Omental fat pad (tissue), 4 donors: ENCODE data around the gene CEP70. TPM values are rescaled to one million over a fixed set of nuclear protein-coding genes. Genes with fewer than 3 reads are reported as not detected.
A peak's percentile ranks its signal among the peaks of the same experiment; 100 is the strongest.
"Not testable (repeated sequence)": the region's sequence is repeated elsewhere in the genome, so short reads cannot be mapped to it uniquely, and the experiment has no call there.

Experiments
- ATAC-seq: fragments of 150-250 bp; one replicate; pipeline ENCODE4 v1.9.1; 2016; ENCODE audit warnings: mild to moderate bottlenecking, moderate library complexity; ENCODE audit not compliant: low FRiP score
- DNase-seq: peaks from one replicate; pipeline ENCODE4 v3.0.0-alpha.2; 2019; ENCODE audit warnings: low spot score
- total RNA-seq, 4 donors: library from RNA; depleted of rRNA; stranded (reverse); fragments of >200 nt; gene quantifications; one replicate each; pipeline ENCODE4 v1.1.0, GENCODE V29; 2016
- TF ChIP-seq, protein P1 (sequence below), 3 donors: fragments of 450-650 bp; IDR thresholded peaks; one replicate each; pipeline ENCODE4 v1.5.1; 2016 to 2017; ENCODE audit warnings: antibody characterized with exemption in 3 of 3, mild to moderate bottlenecking in 3 of 3, moderate library complexity in 2 of 3

Gene CEP70
- total RNA-seq, 4 donors from 2014 or later, result 10.6 to 15.4 (median 13.8) TPM

DNA sequence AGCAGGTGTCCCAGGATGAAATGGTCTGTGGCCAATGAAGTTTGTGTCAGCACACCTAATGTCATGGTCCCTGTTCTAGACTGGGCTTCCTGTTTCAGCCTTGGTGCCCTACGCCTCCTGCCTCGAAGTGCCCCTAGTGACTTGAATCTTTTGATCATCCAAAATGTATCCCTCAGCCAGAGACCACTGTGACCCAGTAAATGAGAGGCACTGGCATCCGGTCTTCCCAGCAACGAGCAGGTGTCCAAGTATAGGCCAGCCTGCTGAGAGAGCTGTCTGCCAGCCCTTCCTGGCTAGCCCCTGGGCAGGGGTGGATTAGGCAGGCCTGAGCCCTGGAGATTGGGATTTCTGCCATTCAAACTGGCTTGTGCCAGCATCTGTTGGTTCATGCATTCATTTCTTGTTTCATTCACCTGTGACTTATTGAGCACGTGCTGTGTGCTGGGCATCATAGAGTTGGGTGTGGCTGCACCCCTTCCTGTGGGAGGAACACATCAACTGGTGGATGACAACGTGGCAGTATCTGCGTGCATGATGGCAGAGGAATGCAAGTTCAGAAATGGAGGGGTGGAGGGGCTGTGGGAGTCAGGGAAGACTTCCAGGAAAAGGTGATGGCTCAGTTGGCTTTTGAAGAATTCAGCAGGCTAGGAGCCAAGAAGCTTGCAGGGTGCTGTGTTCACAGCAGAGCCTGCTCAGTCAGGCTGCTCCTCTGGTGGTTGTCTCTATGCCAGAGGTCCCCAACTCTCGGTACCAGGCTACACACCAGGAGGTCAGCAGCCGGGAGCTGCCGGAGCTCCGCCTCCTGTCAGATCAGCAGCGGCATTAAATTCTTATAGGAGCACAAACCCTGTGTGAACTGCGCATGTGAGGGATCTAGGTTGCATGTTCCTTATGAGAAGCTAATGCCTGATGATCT, 138.0 kb downstream of the CEP70 start:
- peak; percentile 20 for ATAC-seq
- TF ChIP-seq, protein P1, sequence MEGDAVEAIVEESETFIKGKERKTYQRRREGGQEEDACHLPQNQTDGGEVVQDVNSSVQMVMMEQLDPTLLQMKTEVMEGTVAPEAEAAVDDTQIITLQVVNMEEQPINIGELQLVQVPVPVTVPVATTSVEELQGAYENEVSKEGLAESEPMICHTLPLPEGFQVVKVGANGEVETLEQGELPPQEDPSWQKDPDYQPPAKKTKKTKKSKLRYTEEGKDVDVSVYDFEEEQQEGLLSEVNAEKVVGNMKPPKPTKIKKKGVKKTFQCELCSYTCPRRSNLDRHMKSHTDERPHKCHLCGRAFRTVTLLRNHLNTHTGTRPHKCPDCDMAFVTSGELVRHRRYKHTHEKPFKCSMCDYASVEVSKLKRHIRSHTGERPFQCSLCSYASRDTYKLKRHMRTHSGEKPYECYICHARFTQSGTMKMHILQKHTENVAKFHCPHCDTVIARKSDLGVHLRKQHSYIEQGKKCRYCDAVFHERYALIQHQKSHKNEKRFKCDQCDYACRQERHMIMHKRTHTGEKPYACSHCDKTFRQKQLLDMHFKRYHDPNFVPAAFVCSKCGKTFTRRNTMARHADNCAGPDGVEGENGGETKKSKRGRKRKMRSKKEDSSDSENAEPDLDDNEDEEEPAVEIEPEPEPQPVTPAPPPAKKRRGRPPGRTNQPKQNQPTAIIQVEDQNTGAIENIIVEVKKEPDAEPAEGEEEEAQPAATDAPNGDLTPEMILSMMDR (IDR thresholded peaks at IDR 0.05), result no peak
- DNase-seq, result no peak

DNA sequence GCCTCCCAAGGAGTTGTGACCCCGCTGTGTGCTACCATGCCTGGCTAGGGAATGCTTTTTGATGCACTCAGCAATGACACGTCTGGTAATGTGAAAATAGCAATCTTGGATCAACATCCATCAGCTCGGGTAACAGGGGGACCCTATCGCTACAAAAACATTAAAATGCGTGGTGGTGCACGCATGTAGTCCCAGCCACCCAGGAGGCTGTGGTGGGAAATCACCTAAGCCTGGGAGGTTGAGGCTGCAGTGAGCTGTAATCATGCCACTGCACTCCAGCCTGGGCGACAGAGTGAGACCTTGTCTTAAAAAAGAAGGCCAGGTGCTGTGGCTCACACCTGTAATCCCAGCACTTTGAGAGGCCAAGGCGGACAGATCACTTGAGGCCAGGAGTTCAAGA, 140.1 kb downstream of the CEP70 start:
- not testable (repeated sequence) for DNase-seq, ATAC-seq

DNA sequence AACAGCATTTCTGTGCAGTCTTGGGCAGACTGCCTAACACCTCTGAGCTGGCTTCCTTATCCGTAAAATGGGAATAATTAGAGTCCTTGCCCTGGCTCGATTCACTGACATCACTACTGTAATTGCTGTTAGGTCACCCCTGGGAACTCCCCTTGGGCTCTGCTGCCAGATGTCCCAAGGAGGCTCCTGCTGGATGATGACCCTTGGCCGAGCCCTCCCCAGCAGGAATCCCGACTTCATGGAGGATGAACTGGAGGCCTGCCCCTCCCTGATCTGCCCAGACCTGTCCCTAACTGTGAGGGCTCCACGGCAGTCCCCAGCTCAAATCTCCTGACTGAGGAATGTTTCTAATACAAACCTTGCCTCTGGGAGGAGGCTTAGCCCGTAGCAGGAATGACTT, 141.6 kb downstream of the CEP70 start:
- no peak for ATAC-seq
- TF ChIP-seq, protein P1 (IDR thresholded peaks at IDR 0.05), result no peak
- no peak for DNase-seq

DNA sequence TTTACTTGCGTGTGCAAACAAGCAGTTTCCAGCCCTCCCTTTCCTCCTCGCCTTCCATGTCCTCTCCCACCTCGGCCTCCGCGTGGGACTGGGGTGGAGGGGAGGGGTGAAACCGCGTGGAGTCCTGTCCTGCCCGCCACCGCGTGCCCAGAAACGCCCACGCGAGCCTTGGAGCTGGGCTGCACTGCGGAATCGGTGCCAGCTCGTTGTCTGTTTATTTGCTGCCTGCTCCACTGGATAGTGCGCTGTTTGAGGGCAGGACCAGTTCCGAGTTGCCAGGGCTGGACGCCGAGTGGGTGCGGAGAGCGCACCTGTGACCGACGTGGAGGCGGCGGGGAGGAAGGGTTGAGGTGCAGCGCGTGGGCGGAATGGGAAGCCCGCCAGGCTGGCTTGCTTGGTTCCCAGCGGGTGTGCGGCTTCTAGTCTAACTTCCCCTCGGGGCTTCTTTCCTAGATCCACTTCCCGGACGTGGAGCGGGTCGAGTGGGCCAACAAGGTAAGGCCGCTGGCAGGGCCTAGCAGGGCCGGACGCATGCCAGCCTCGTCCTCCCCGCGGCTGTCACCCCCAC, 142.4 kb downstream of the CEP70 start:
- TF ChIP-seq, protein P1 (IDR thresholded peaks at IDR 0.05), result no peak
- no peak for DNase-seq
- ATAC-seq, result no peak

DNA sequence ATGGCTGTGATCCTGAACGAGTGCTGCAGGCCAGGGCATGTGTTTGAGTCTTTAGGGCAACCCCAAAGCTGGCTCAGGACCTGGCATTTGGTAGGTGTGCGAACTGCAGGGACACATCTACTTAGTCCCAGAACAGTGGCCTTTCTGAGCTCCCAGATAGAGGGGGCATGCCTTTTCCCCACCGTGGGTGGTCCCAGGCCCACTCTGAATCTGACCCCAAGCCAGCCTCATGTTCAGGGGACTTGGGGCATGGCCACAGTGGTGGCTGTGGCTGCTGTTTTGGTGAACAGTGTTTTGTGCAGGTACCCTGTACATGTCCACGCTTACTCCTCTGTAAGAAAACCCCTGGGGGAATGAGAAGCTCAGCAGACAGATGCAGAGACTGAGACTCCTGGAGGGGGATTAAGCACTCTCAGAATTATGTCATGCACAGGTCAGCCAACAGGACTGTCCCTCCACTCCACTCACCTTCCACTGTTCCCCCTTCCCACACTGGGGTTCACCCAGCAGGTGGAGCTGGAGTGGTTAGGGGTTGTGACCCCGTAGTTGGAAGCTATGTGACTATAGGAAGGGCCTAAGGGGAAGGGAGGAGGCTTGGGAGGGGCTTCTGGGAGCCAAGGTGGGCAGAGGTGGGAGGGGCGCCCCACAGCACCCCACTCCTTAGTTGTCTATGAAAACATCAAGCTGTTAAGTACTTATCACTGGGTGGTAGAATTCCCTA, 143.2 kb downstream of the CEP70 start:
- DNase-seq, result no peak
- TF ChIP-seq, protein P1 (IDR thresholded peaks at IDR 0.05), result no peak
- no peak for ATAC-seq

DNA sequence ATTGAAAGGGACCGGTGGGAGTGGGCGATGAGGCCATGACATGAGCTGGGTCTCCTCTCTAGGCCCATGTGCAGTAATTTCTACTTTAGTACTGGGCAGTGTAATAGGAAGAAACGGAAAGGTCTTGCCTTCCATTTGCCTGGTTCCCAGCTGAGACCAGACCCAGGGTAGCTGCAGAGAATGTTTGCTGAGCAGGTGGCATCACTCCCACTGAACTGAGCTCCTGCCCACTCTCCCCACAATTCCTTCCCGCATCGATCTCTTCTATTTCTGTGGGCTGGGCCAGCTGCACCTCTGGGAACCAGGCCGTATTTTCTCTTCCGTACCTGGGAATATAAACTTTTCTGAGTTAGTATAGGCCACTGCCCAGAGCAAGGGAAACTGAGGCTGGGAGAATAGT, 143.9 kb downstream of the CEP70 start:
- no peak for ATAC-seq
- TF ChIP-seq, protein P1 (IDR thresholded peaks at IDR 0.05), result no peak
- DNase-seq, result no peak

DNA sequence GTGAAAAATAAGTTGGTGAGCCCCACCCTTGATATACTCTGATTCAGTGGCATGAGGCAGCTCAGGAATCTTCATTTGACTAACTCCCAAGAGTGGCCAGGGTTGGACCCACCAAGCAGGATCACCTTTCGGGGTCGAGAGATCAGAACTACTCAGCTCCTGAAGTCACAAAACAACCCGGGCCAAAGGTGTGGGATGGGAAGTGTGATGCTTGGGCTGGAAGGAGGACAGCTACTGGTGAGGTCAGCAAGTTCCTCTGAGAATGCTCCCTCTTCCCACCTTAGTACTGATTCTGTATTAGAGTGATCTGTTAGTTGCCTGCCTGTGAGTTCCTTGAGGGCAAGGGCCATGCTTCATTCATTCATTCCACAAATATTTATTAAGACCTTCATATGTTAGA, 144.6 kb downstream of the CEP70 start:
- TF ChIP-seq, protein P1 (IDR thresholded peaks at IDR 0.05), result no peak
- no peak for DNase-seq
- ATAC-seq, result no peak
